SK-N-SH treated with all-trans-retinoic acid at 6 μM for 48 hours (cell line): ENCODE results near the gene BPGM.

Experiments
- ATAC-seq: fragments of 200-7000 bp; cut with Tn5 transposase; 3 replicates; pipeline ENCODE4 v1.9.1; 2020; ENCODE audit warnings: mild to moderate bottlenecking, moderate library complexity
- BACH2 ChIP-seq: fragments of 250-450 bp; sonication (Bioruptor Pico); IDR thresholded peaks from 2 replicates; pipeline ENCODE4 v1.9.0; 2021; ENCODE audit warnings: mild to moderate bottlenecking, borderline replicate concordance
- CREB5 ChIP-seq: fragments of 250-450 bp; sonication (Bioruptor Pico); IDR thresholded peaks from 2 replicates; pipeline ENCODE4 v1.5.1; 2020; ENCODE audit warnings: low read depth, mild to moderate bottlenecking, moderate library complexity
- CSDC2 ChIP-seq: fragments of 250-450 bp; sonication (Bioruptor Pico); IDR thresholded peaks from 2 replicates; pipeline ENCODE4 v1.5.0; 2020; ENCODE audit warnings: mild to moderate bottlenecking, moderate library complexity
- CSRNP3 ChIP-seq: fragments of 250-450 bp; sonication (Bioruptor Pico); IDR thresholded peaks from 2 replicates; pipeline ENCODE4 v1.5.1; 2021; ENCODE audit warnings: mild to moderate bottlenecking, moderate library complexity
- ESRRG ChIP-seq: fragments of 250-450 bp; sonication (Bioruptor Pico); IDR thresholded peaks from 2 replicates; pipeline ENCODE4 v1.6.1; 2021; ENCODE audit warnings: mild to moderate bottlenecking
- GLIS3 ChIP-seq: fragments of 250-450 bp; sonication (Bioruptor Pico); IDR thresholded peaks from 2 replicates; pipeline ENCODE4 v1.5.0; 2020; ENCODE audit warnings: mild to moderate bottlenecking, moderate library complexity
- ISL1 ChIP-seq: fragments of 250-450 bp; sonication (Bioruptor Pico); IDR thresholded peaks from 2 replicates; pipeline ENCODE4 v2.1.2; 2022; ENCODE audit warnings: mild to moderate bottlenecking, moderate library complexity
- OSR1 ChIP-seq: fragments of 250-450 bp; sonication (Bioruptor Pico); IDR thresholded peaks from 2 replicates; pipeline ENCODE4 v1.8.0; 2022; ENCODE audit warnings: moderate library complexity, mild to moderate bottlenecking, inconsistent platforms
- PATZ1 ChIP-seq: fragments of 250-450 bp; sonication (Bioruptor Pico); IDR thresholded peaks from 2 replicates; pipeline ENCODE4 v1.8.0; 2020; ENCODE audit warnings: mild to moderate bottlenecking, moderate library complexity, borderline replicate concordance
- POU6F1 ChIP-seq: fragments of 250-450 bp; sonication (Bioruptor Pico); IDR thresholded peaks from 2 replicates; pipeline ENCODE4 v1.8.0; 2021; ENCODE audit warnings: low read depth, mild to moderate bottlenecking, moderate library complexity, borderline replicate concordance
- PPARA ChIP-seq: fragments of 250-450 bp; sonication (Bioruptor Pico); IDR thresholded peaks from 2 replicates; pipeline ENCODE4 v1.5.0; 2020; ENCODE audit warnings: mild to moderate bottlenecking, borderline replicate concordance
- SNAI2 ChIP-seq: fragments of 250-450 bp; sonication (Bioruptor Pico); IDR thresholded peaks from 2 replicates; pipeline ENCODE4 v1.5.0; 2020; ENCODE audit warnings: mild to moderate bottlenecking, moderate library complexity
- TCF4 ChIP-seq: fragments of 250-450 bp; sonication (Bioruptor Pico); IDR thresholded peaks from 2 replicates; pipeline ENCODE4 v1.8.0; 2021; ENCODE audit warnings: mild to moderate bottlenecking, moderate library complexity, borderline replicate concordance
- TSHZ2 ChIP-seq: fragments of 250-450 bp; sonication (Bioruptor Pico); IDR thresholded peaks from 2 replicates; pipeline ENCODE4 v1.5.0; 2020; ENCODE audit warnings: mild to moderate bottlenecking, moderate library complexity
- ZC3H10 ChIP-seq: fragments of 250-450 bp; sonication (Bioruptor Pico); IDR thresholded peaks from 2 replicates; pipeline ENCODE4 v1.5.1; 2021; ENCODE audit warnings: mild to moderate bottlenecking, moderate library complexity
- ZFP3 ChIP-seq: fragments of 250-450 bp; sonication (Bioruptor Pico); IDR thresholded peaks from 2 replicates; pipeline ENCODE4 v1.5.0; 2020; ENCODE audit warnings: mild to moderate bottlenecking, moderate library complexity
- ZFP30 ChIP-seq: fragments of 450-650 bp; formaldehyde crosslinking; IDR thresholded peaks from 2 replicates; pipeline ENCODE4 v1.5.0; 2022; ENCODE audit warnings: mild to moderate bottlenecking, moderate library complexity
- ZNF565 ChIP-seq: fragments of 450-650 bp; formaldehyde crosslinking; conservative IDR thresholded peaks from 2 replicates; pipeline ENCODE4 v1.5.0; 2020; ENCODE audit warnings: low read depth, mild to moderate bottlenecking, moderate library complexity
- ZNF70 ChIP-seq: fragments of 450-650 bp; formaldehyde crosslinking; IDR thresholded peaks from 2 replicates; pipeline ENCODE4 v1.5.0; 2020; ENCODE audit warnings: mild to moderate bottlenecking, moderate library complexity

BPGM gene

GRCh38 chr7:134657526-134657925 is 10.9 kb downstream of the BPGM start:
- TF ChIP-seq BACH2 (CRISPR knock-in tag) (no peak), ZFP3 (CRISPR knock-in tag) (no peak), POU6F1 (CRISPR knock-in tag) (no peak), ZNF70 (CRISPR knock-in tag) (no peak), ZFP30 (CRISPR knock-in tag) (no peak)
- no peak for ATAC-seq

GRCh38 chr7:134660242-134660785 is 13.7 kb downstream of the BPGM start:
- peak; percentile 63 for ATAC-seq
- TF ChIP-seq ZFP30 (CRISPR knock-in tag) (no peak), TCF4 (no peak), SNAI2 (CRISPR knock-in tag) (no peak), OSR1 (CRISPR knock-in tag) (no peak), CSDC2 (CRISPR knock-in tag) (no peak), PATZ1 (CRISPR knock-in tag) (no peak), ISL1 (CRISPR knock-in tag) (no peak), ZFP3 (CRISPR knock-in tag) (no peak), BACH2 (CRISPR knock-in tag) (no peak), CSRNP3 (CRISPR knock-in tag) (no peak), POU6F1 (CRISPR knock-in tag) (no peak), PPARA (no peak), ZNF565 (CRISPR knock-in tag) (no peak)

GRCh38 chr7:134660961-134661376 is 14.3 kb downstream of the BPGM start:
- ATAC-seq = peak; percentile 92
- TF ChIP-seq CREB5 (CRISPR knock-in tag) (peak; percentile 81), TCF4 (no peak), POU6F1 (CRISPR knock-in tag) (no peak), ZC3H10 (CRISPR knock-in tag) (no peak), BACH2 (CRISPR knock-in tag) (no peak), ZFP30 (CRISPR knock-in tag) (no peak), ISL1 (CRISPR knock-in tag) (peak; percentile 81), GLIS3 (CRISPR knock-in tag) (no peak), ZNF70 (CRISPR knock-in tag) (no peak), TSHZ2 (CRISPR knock-in tag) (no peak), ESRRG (no peak)
